ENCODE measurements around the gene NPIPA3.
"Not testable (repeated sequence)": the region's sequence is repeated elsewhere in the genome, so short reads cannot be mapped to it uniquely, and the experiment has no call there.

NPIPA3 gene

DNA sequence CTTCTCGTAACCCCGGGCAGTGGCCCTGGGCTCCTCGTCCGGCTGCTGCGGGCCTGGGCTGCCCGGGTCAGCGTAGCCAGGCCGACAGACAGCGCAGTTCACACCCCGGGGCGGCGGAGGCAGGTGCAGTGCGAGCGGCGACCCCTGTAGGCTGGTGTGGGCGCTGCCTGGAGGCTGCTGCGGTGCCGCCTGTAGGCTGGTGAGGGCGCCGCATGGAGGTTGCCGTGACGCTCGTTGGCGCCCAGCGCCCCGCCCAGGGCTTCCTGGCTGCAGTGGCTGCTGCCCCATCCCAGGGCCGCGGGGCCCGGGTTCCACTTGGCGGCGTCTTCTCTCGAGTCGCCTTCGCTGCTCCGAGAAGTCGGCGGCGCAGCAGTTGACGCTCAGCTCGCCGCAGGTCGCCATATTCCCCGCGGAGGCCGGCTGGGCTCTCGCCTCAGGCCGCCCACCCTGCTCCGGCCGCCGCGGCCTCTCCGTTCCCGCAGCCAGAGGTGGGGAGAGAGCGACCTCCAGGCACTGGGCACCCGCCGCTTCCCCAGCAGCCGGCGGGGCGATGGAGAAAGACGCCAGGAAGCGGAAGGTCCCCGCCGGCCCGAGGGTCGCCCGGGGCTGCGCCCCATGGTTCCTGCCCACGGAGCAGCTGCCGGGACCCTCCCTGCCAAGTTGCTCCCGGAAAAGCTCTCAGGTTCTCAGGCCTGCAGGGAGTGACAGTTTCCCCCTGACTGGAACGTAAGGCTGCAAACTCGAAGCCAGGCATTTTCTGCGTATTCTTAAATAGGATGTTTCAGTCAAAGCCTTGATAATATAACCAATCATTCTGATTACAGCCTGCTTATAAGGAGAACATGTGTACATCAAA lies at the start of gene NPIPA3:
Gene NPIPA3, plus strand, starts transcription at position 256 of the 856 bp plus-strand sequence. CDS start 5,533 bp downstream, outside the sequence.
- not testable (repeated sequence) for DNase-seq (ENCODE audit: low read depth in 2 of 2)

DNA sequence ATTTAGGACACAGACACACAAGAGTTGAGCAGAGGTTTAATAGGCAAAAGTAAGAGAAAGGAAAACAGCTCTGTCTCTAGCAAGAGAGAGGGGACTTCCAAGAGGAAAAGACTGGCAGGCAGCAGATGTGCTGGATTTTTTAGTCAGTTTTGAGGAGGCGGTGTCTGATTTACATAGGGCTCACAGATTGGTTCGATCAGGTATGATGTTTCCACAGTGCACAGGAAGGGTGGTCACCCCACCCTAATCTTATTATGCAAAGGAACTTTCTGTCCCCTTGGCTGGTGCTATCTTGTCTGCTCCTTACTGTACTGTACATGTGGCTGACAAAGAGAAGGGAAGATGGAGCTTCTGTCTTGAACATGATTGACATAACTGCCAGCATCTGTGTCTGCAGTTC lies 45.1 kb upstream of the NPIPA3 start:
- DNase-seq (ENCODE audit: low read depth in 2 of 2) = no peak

DNA sequence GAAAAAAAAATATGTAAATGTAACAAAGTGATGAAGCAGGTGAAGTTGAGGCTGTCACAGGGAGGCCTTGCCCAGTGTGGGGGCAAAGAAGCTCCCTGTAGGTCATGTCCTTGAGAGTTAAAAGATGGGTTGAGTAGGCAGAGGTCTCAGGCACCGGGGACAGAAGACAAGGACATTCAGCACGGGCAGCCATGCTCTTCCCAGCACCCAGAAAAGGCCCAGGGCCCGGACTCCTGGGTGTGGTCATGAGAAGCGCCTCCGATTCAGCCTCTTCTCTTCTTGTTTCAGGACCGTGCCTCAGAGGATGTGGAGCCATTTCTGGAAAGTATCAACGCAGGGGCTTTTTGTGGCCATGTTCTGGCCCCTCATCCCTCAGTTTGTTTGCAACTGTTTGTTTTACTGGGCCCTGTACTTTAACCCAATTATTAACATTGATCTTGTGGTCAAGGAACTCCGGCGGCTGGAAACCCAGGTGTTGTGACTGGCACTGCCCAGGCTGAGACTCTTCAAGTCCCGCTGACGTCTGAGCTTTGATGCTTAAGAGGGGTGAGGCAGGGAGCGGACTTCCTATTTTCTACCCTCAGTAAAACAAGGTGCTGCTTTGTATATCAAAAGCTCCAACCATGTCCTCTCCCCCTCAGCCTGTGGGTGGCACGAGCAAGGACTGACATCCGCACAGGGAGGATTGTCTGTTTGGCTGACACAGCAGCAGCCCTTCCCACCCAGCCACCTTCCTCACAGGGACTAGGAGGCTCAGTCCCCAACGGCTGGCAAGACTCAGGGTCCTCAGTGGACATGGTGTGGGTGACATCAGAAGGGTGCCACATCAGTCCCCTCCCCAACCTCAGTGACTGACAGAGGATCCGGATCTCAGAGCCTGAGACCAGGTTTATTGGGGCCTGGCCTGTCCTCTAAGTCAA lies 35.6 kb upstream of the NPIPA3 start:
- DNase-seq (ENCODE audit: low read depth in 2 of 2) = no peak

DNA sequence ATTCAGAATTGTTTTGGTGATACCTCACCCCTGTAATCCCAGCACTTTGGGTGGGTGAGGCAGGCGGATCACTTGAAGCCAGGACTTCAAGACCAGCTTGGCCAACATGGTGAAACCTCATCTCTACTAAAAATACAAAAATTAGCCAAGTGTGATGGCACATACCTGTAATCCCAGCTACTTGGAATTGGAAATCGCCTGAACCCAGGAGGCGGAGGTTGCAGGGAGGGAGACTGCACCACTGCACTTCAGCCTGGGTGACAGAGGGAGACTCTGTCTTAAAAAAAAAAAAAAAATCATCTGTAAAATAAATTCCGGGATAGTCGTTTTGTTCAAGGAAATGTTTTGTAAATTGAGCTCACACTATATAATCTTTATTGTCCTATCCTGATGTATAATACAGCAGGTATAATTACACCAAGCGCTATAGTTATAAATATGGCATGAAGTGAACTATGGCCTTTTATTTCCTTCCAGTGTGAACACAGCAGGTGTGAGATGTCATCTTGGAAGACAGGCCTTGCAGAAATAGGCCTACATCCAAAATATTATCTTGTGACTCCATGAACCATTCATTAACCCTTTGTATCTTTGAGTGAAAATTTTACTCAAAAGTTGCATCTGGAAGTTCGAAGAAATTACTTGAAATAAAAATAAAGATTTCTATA lies 34.5 kb upstream of the NPIPA3 start:
- no peak for DNase-seq (ENCODE audit: low read depth in 2 of 2)

DNA sequence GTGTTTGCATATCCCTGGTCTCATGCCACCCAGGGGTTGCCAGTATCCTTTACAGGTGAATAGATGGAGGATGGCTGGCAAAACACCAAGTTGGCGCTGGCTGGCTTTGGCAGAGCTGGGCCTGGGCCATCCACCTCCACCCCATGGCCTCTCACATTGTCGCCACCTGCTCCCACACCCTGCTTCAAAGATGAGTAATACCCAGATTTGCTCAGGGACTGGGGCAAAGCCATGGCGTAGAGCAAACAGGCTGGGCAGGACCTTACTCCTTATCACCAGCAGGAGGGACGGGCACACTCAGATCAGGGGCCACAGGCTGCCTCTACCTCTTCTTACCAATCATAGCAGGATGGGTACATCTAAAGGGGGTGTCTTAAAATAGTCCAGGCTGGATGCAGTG lies 33.4 kb upstream of the NPIPA3 start:
- DNase-seq (ENCODE audit: low read depth in 2 of 2) = no peak

DNA sequence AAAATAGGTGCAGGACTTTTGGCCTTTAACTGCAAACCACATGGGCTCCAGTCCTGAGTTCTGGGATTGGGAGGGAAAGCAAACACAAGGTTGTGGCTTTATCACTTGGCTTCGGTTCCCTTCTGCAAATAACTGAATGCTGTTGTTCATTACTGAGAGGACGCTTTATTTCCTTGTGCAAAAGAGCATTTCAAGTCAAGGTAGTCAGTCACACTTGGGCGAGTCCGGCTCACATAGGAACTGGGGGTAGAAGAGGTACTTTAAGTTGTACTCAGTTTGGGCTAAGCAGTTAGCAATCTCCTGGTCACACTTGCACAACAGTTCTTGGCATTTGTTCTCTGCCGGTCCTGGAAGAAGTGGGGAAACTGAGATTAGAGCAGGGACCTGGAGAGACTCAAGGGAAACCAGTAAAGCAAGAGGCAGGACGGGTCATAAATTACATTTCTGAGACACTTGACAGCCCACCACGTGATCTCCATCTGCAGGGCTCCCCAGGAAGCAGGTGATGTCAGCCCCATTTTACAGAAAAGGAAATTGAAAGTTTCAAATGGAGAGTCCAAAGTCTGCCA lies 30.7 kb upstream of the NPIPA3 start:
- DNase-seq (ENCODE audit: low read depth in 2 of 2) = no peak

DNA sequence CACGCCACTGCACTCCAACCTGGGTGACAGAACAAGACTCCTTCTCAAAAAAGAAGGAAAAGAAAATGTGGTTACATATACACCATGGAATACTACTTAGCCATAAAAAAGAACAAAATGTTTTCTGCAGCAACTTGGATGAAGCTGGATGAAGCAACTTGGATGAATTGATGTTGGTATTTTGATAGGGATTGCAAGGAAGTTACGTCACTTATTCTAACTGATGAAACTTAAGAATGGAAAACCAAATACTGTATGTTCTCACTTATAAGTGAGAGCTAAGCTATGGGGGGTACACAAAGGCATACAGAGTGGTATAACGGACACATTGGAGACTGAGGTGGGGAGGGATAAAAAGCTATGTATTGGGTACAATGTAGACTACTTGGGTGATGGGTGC lies 26.6 kb upstream of the NPIPA3 start:
- no peak for DNase-seq (ENCODE audit: low read depth in 2 of 2)

DNA sequence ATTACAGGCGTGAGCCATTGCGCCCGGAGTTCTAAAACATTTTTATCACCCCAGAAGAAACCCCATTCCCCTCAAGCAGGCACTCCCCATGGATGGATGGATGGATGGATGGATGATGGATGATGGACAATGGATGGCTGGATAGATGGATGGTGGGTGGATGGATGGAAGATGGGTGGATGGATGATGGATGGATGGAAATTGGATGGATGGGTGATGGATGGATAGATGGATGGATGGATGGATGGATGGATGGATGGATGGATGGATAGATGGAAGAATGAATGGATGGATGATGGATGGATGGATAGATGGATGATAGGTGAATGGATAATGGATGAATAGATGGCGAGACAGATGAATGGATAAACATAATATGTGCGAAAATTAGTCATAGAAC lies 25.6 kb upstream of the NPIPA3 start:
- no peak for DNase-seq (ENCODE audit: low read depth in 2 of 2)

DNA sequence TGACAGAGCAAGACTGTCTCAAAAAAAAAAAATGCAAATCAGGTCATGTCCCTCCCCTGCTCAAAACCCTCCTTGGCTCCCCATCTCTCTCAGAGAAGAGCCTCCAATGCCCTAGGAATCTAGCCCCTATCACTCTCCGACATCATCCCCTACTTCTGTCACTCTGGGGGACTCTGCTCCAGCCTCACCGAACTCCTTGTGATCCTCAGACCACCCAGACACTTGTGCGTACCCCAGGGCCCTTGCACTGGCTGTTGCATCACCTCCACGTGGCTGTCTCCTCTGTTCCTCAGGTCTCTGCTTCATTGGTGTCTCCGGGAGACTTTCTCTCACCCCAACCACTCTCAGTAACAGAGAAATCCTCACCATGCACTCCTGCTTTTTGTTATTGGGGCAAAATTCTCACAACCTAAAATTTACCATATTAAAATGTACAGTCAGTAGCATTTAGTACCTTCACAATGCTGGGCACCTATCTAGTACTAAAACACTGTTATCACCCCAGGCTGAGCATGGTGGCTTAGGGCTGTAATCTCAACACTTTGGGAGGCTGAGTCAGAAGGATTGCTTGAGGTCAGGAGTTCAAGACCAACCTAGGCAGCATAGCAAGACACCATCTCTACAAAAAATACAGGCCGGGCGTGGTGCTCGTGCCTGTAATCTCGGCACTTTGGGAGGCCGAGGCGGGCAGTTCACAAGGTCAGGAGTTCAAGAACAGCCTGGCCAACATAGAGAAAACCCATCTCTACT lies 24.3 kb upstream of the NPIPA3 start:
- no peak for DNase-seq (ENCODE audit: low read depth in 2 of 2)

DNA sequence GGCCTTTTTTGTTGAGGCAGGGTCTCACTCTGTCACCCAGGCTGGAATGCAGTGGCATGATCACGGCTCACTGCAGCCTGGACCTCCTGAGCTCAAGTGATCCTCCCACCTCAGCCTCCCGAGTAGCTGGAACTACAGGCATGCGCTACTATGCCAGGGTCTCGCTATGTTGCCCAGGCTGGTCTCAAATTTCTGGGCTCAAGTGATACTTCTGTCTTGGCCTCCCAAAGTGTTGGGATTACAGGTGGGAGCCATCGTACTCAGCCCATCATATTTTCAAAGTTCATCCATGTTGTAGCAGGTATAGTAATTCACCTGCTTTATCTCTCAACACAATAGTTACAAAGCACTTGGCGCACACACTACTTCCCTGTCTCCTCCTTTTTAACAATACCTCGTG lies 22.8 kb upstream of the NPIPA3 start:
- DNase-seq (ENCODE audit: low read depth in 2 of 2) = not testable (repeated sequence)

DNA sequence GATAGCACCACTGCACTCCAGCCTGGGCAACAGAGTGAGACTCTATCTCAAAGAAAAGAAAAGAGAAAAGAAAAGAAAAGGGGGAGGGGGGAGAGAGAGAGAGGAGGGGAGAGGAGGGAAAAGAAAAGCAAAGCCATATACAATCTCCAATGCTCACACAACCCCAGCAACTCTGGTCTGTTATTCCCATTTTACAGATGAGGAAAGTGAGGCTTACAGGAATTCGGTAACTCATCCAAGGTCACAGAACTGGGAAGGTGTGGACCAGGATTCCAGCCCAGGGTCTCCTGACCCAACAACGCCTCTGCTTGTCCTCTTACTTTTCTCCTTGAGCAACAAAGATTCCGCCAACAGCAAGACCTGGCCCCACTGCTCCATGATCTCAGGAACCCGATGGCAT lies 22.1 kb upstream of the NPIPA3 start:
- no peak for DNase-seq (ENCODE audit: low read depth in 2 of 2)

DNA sequence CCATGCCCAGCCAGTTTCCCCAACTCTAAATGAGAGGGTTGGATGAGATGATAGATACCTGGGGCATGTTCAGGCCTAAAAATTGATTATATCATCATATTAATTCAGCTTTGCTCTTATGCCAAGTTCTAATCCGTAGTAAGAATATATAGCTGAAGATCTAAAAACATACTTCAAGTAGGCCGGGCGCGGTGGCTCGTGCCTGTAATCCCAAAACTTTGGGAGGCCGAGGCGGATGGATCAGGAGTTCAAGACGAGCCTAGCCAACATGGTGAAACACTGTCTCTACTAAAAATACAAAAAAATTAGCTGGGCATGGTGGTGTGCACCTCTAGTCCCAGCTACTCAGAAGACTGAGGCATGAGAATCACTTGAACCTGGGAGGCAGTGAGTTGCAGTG lies 21.1 kb upstream of the NPIPA3 start:
- DNase-seq (ENCODE audit: low read depth in 2 of 2) = no peak

DNA sequence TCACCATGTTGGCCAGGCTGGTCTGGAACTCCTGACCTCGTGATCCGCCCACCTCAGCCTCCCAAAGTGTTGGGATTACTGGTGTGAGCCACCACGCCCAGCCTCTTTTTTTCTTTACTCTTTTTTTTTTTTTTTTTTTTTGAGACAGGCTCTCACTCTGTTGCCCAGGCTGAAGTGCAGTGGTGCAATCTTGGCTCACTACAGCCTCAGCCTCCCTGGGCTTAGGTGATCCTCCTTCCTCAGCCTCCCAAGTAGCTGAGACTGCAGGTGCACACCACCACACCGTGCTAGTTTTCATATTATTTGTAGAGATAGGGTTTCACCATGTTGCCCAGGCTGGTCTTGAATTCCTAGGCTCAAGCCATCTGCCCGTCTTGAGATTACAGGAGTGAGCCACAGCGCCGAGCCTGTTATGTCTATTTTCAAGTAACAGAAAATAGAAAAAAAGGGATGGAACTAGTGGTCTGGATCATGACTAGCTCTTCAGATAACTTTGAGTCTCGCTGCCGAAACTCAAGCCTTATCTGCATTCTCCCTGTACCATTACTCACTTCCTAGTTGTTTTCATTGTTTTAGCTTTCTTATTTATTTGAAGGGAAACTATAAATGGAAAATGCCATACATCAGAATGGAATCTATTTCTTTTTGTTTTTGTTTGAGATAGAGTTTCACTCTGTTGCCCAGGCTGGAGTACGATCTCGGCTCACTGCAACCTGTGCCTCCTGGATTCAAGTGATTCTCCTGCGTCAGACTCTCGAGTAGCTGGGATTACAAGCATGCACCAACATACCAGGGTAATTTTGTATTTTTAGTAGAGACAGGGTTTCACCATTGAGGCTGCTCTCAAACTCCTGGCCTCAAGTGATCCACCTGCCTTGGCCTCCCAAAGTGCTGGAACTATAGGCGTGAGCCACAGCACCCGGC lies 17.1 kb upstream of the NPIPA3 start:
- not testable (repeated sequence) for DNase-seq (ENCODE audit: low read depth in 2 of 2)

DNA sequence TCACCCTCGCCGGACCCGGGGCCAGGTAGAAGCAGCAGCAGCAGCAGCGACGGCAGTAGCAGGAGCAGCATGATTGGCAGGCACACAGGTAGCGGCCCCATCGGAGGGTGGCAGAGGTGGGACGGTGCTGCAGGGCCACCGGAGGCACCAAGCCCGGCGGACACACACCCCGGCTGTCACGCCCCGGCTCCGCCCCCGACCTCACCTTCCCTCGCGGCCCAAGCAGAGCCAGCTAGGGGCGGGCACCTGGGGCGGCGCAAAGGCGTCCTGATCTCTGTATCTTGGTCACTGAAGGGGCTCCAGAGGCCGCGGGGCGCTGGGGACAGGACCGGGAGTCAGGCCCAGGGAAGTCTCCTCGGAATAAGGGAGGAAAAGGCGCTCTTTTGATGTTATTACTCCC lies 9.1 kb upstream of the NPIPA3 start, which contains the start of gene PLA2G10:
Gene PLA2G10, minus strand, starts transcription at position 180 of the 400 bp plus-strand sequence. Its CDS starts 79 bp downstream, at position 101.
- DNase-seq (ENCODE audit: low read depth in 2 of 2) = not testable (repeated sequence)

DNA sequence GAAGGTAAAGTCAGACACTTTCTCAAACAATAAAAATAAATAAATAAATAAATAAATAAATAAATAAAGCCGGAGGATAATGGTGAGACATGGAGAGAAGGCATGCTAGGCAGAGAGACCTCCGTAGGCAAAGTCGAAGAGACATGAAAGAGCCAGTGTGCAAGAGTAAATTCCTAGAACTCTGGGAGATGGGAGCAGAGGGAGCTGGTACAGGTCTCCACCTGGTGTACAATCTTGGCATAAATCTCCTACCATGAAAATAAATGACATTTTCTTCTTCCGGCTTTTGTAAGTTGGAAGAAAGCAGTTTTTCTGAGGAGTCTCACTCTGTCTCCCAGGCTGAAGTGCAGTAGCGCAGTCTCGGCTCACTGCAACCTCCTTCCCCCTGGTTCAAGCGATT lies 1.4 kb upstream of the NPIPA3 start:
- DNase-seq (ENCODE audit: low read depth in 2 of 2) = not testable (repeated sequence)

DNA sequence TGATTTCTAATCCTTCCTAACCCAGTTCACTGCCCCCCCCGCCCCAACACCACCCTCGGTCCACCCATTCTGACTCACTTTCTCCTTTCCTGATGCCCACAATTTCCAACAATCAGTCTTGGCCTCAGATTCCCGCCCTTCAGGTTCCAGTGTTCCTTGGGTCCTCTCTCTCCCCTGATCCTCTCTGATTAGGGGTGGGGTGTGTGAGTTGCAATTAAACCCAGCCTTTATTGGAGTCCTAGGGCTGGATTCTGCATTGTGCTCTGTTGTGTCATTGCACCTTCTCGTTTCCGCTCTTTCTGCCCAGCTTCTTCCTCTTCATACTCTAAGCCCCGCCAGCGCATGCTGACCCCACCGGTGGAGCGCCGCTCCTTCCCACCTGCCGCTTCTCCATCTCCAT lies 539 bp upstream of the NPIPA3 start:
- DNase-seq (ENCODE audit: low read depth in 2 of 2) = not testable (repeated sequence)

DNA sequence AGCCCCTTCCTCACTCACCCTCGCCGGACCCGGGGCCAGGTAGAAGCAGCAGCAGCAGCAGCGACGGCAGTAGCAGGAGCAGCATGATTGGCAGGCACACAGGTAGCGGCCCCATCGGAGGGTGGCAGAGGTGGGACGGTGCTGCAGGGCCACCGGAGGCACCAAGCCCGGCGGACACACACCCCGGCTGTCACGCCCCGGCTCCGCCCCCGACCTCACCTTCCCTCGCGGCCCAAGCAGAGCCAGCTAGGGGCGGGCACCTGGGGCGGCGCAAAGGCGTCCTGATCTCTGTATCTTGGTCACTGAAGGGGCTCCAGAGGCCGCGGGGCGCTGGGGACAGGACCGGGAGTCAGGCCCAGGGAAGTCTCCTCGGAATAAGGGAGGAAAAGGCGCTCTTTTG lies 30.0 kb downstream of the NPIPA3 start:
- DNase-seq (ENCODE audit: low read depth in 2 of 2) = not testable (repeated sequence)

DNA sequence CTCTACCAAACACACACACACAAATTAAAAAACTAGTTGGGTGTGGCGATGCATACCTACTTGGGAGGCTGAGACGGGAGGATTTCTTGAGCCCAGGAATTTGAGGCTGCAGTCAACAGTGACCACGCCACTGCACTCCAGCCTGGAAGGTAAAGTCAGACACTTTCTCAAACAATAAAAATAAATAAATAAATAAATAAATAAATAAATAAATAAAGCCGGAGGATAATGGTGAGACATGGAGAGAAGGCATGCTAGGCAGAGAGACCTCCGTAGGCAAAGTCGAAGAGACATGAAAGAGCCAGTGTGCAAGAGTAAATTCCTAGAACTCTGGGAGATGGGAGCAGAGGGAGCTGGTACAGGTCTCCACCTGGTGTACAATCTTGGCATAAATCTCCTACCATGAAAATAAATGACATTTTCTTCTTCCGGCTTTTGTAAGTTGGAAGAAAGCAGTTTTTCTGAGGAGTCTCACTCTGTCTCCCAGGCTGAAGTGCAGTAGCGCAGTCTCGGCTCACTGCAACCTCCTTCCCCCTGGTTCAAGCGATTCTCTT lies 37.7 kb downstream of the NPIPA3 start:
- DNase-seq (ENCODE audit: low read depth in 2 of 2) = not testable (repeated sequence)

DNA sequence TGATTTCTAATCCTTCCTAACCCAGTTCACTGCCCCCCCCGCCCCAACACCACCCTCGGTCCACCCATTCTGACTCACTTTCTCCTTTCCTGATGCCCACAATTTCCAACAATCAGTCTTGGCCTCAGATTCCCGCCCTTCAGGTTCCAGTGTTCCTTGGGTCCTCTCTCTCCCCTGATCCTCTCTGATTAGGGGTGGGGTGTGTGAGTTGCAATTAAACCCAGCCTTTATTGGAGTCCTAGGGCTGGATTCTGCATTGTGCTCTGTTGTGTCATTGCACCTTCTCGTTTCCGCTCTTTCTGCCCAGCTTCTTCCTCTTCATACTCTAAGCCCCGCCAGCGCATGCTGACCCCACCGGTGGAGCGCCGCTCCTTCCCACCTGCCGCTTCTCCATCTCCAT lies 38.6 kb downstream of the NPIPA3 start:
- DNase-seq (ENCODE audit: low read depth in 2 of 2) = not testable (repeated sequence)
